ENCODE results near the gene KCTD12. TPM values are rescaled to one million over a fixed set of nuclear protein-coding genes. Genes with fewer than 3 reads are reported as not detected.

KCTD12 gene
- total RNA-seq, 1 experiment from 2014 or later, result 2.8 TPM

- Mint-ChIP-seq H3K27ac (ENCODE audit: unreplicated experiment) (no peak overlapping the region), H3K4me3 (ENCODE audit: low read depth, unreplicated experiment) (peak overlapping the region; percentile 54), H3K36me3 (ENCODE audit: insufficient read depth, unreplicated experiment) (peaks cover 18% of the 10 kb centered on the region), H3K4me1 (ENCODE audit: low read depth, unreplicated experiment) (no peaks in the 10 kb centered on the region), H3K9me3 (ENCODE audit: low read depth, unreplicated experiment) (no peaks in the 10 kb centered on the region), H3K27me3 (ENCODE audit: unreplicated experiment) (no peaks in the 10 kb centered on the region)
- no peak for TF ChIP-seq CTCF (IDR thresholded peaks at IDR 0.05; ENCODE audit: unreplicated experiment)
- CTCF ChIA-PET, result interaction anchor here (0.8 kb wide), 1 partner anchor 63 kb away, joined by 5 read pairs; no protein-coding TSS in a partner anchor
- no peak for DNase-seq
- no TSS peak for BruUV-seq (replicated peaks)
- intact Hi-C loops (cut with micrococcal nuclease; ENCODE audit: unreplicated experiment), result no loop called here
Observed at GRCh38 chr13:76886005-76886291, 257 bp downstream of the KCTD12 start.

GRCh38 chr13:76885203-76886004 is 801 bp downstream of the KCTD12 start:
- no peaks in the 10 kb centered on the region for H3K9me3 Mint-ChIP-seq (ENCODE audit: low read depth, unreplicated experiment)
- H3K4me1 Mint-ChIP-seq (ENCODE audit: low read depth, unreplicated experiment), result no peaks in the 10 kb centered on the region
- no peak for TF ChIP-seq CTCF (IDR thresholded peaks at IDR 0.05; ENCODE audit: unreplicated experiment)
- CTCF ChIA-PET, result interaction anchor here (0.8 to 1.0 kb wide), 2 partner anchors 63 to 1009 kb away, joined by 3 to 5 read pairs; no protein-coding TSS in a partner anchor
- no peaks in the 10 kb centered on the region for H3K27me3 Mint-ChIP-seq (ENCODE audit: unreplicated experiment)
- no TSS peak for BruUV-seq (replicated peaks)
- H3K27ac Mint-ChIP-seq (ENCODE audit: unreplicated experiment), result no peak overlapping the region
- DNase-seq, result peak; percentile 47
- peaks cover 18% of the 10 kb centered on the region for H3K36me3 Mint-ChIP-seq (ENCODE audit: insufficient read depth, unreplicated experiment)
- peak overlapping the region; percentile 62 for H3K4me3 Mint-ChIP-seq (ENCODE audit: low read depth, unreplicated experiment)
- intact Hi-C loops (cut with micrococcal nuclease; ENCODE audit: unreplicated experiment), result no loop called here

- Mint-ChIP-seq H3K9me3 (ENCODE audit: low read depth, unreplicated experiment) (no peaks in the 10 kb centered on the region), H3K36me3 (ENCODE audit: insufficient read depth, unreplicated experiment) (peaks cover 18% of the 10 kb centered on the region), H3K27me3 (ENCODE audit: unreplicated experiment) (no peaks in the 10 kb centered on the region), H3K4me1 (ENCODE audit: low read depth, unreplicated experiment) (no peaks in the 10 kb centered on the region), H3K4me3 (ENCODE audit: low read depth, unreplicated experiment) (peak overlapping the region; percentile 62), H3K27ac (ENCODE audit: unreplicated experiment) (no peak overlapping the region)
- intact Hi-C loops (cut with micrococcal nuclease; ENCODE audit: unreplicated experiment), result loop anchor here (5.0 kb wide), 1 partner anchor 1013 kb away; no protein-coding TSS in a partner anchor
- CTCF ChIA-PET, result interaction anchor here (1.0 kb wide), 1 partner anchor 1008 kb away, joined by 3 read pairs; no protein-coding TSS in a partner anchor
- no peak for TF ChIP-seq CTCF (IDR thresholded peaks at IDR 0.05; ENCODE audit: unreplicated experiment)
- no TSS peak for BruUV-seq (replicated peaks)
- DNase-seq, result no peak
Observed at GRCh38 chr13:76884907-76885202, 1.4 kb downstream of the KCTD12 start.

GRCh38 chr13:76884186-76884906 is 1.9 kb downstream of the KCTD12 start:
- H3K27ac Mint-ChIP-seq (ENCODE audit: unreplicated experiment), result no peak overlapping the region
- H3K9me3 Mint-ChIP-seq (ENCODE audit: low read depth, unreplicated experiment), result no peaks in the 10 kb centered on the region
- DNase-seq, result peak; percentile 2
- H3K4me3 Mint-ChIP-seq (ENCODE audit: low read depth, unreplicated experiment), result peak overlapping the region; percentile 62
- no peaks in the 10 kb centered on the region for H3K4me1 Mint-ChIP-seq (ENCODE audit: low read depth, unreplicated experiment)
- no TSS peak for BruUV-seq (replicated peaks)
- TF ChIP-seq CTCF (IDR thresholded peaks at IDR 0.05; ENCODE audit: unreplicated experiment), result no peak
- peaks cover 18% of the 10 kb centered on the region for H3K36me3 Mint-ChIP-seq (ENCODE audit: insufficient read depth, unreplicated experiment)
- intact Hi-C loops (cut with micrococcal nuclease; ENCODE audit: unreplicated experiment), result loop anchor here (5.0 kb wide), 1 partner anchor 1012 kb away; no protein-coding TSS in a partner anchor
- CTCF ChIA-PET, result interaction anchor here (1.0 kb wide), 1 partner anchor 1008 kb away, joined by 3 read pairs; no protein-coding TSS in a partner anchor
- no peaks in the 10 kb centered on the region for H3K27me3 Mint-ChIP-seq (ENCODE audit: unreplicated experiment)
